ENCODE measurements around the gene SMIM14.

DNA sequence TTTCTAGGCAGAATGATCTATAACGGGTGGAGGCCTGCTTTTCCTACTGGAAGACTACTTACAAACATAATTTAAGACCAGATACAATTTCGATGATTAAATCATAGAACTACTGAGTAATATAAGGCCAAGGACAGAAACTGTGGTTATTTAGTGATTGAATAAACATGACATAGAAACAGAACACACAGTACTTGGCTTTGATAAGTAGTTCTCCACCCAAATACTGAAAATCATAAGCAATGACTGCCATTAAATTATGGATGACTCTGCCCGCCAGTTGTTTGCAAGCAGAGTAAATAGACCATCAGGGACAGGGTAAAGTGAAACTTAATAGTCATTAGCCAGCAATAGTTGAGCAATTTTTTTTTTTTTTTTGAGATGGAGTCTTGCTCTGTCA lies 17.2 kb upstream of the SMIM14 start:
- TF ChIP-seq POLR2AphosphoS5 (IDR thresholded peaks at IDR 0.05; ENCODE audit: low read depth, low read length) (no peak), CTCF (IDR thresholded peaks at IDR 0.05; ENCODE audit: control extremely low read depth in 1 of 3, insufficient read depth in 1 of 3, low read depth in 1 of 3, low read length in 3 of 3) (no peak), SIN3A (conservative IDR thresholded peaks at IDR 0.05 in 1 of 2, IDR thresholded peaks at IDR 0.05 in 1 of 2; ENCODE audit: low read depth in 1 of 2, low read length in 2 of 2) (no peak), PHF8 (conservative IDR thresholded peaks at IDR 0.05; ENCODE audit: low read depth, low read length) (no peak), YY1 (IDR thresholded peaks at IDR 0.05; ENCODE audit: low read depth, low read length) (no peak), CEBPB (IDR thresholded peaks at IDR 0.05; ENCODE audit: low read depth, low read length) (no peak), ASH2L (IDR thresholded peaks at IDR 0.05; ENCODE audit: low read length) (no peak), POLR2A (IDR thresholded peaks at IDR 0.05; ENCODE audit: control extremely low read depth in 1 of 2, low read depth in 2 of 2, low read length in 2 of 2) (no peak), CHD2 (IDR thresholded peaks at IDR 0.05; ENCODE audit: low read length) (no peak), TAF7 (optimal IDR thresholded peaks at IDR 0.05; ENCODE audit: borderline replicate concordance, low read depth, low read length) (no peak), RFX5 (IDR thresholded peaks at IDR 0.05; ENCODE audit: borderline replicate concordance, low read depth, low read length) (no peak), EZH2 (IDR thresholded peaks at IDR 0.05; ENCODE audit: low read depth, low read length, severe bottlenecking) (no peak), SP1 (IDR thresholded peaks at IDR 0.05; ENCODE audit: low read depth, low read length) (no peak)
- TF ChIP-seq, protein P1, sequence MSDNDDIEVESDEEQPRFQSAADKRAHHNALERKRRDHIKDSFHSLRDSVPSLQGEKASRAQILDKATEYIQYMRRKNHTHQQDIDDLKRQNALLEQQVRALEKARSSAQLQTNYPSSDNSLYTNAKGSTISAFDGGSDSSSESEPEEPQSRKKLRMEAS (IDR thresholded peaks at IDR 0.05): no peak
